ENCODE measurements around the gene ELAVL1.
"Not testable (repeated sequence)": the region's sequence is repeated elsewhere in the genome, so short reads cannot be mapped to it uniquely, and the experiment has no call there.

The ELAVL1 gene

DNA sequence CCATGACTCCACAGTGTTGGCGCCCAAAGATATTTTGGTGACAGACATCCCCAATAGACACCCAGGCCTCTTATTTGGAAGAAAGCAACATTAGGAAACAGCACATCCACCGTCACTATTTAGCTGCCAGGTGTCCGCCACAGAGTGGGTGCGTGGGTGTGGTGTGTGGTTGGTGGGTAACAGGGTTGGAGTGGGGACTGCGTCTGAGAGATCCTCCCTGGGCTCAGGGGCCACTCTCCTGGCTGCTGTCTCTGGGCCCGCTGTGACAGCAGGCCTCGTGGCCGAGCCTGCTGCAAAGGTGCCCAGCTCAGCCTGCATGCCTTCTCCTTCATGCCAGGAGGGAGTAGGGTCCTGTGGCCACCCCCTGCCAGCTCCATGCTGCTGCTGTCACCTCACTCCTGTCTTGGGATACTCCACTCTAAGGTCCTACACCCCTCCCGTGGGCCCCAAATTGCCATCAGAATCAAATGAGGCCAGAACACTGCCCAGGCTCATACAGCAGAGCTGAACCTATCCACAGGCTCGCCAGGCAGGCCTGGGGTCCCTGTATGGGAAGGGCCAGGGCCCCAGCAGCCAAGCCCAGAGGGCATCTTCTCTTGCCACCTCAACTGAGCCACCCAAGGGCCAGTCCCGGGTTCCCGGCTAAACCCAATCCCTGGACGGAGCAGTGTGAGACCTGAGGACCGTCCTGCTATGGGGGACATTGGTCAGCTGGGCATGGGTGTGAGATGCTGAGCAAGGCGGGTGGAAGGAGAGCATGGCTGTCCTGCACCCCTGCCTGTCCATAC lies 37.2 kb downstream of the ELAVL1 start:
- DNase-seq = no peak

DNA sequence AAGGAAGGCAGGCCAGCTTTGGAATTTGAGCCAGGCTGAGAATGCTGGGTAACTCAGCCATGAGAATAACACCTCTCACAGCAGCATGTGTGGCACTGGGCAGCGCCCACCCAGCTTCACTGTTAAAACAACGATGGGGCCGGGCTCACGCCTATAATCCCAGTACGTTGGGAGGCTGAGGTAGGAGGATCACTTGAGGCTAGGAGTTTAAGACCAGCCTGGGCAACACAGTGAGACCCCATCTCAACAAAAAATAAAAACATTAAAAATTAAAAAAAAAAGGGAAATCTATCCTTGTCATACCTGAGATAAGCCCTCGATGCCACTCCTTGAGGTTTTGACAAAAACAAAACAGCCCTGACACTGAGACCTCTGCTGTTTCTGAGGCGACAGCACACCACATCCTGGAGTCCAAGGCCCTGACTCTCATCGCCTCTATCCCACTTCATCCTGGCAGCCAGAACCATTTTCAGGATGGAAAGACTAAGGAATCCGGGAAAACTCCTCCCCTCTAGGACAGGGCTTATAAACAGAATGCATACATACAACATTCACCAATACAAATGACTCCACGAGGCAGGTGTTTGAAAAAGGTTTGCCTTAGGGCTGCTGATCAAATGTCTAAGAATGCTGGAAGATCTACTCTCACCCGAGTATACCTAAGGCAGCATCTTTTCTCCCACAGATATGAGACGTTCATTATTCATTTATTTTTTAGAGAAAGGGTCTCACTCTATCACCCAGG lies 39.3 kb downstream of the ELAVL1 start:
- DNase-seq = no peak

DNA sequence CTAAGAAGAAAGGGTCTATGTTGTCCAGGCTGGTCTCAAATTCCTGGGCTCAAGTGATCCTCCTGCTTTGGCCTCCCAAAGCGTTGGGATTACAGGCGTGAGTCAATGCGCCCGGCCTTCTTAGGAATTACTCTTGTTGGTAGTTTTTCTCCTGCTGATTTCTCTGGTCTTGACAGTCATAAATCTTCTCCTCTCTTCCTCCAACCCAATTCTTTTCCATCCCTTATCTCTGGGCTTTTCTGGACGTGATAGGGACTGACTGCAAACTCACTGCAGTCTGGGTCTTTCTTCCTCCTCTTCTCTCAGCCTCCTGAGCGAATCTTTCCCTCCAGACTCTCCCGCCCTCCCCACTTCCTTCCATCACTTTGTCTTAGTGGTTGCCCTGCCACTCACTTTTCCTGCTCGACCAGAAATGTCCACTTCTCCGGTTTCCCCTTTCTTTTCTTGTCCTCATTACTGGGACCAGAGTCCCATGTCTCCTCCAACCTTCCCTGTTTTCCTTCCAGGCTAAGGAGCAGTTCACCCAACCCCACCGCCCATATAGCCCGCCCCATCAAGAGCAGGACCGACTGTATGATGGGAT lies 40.1 kb downstream of the ELAVL1 start:
- DNase-seq = no peak

DNA sequence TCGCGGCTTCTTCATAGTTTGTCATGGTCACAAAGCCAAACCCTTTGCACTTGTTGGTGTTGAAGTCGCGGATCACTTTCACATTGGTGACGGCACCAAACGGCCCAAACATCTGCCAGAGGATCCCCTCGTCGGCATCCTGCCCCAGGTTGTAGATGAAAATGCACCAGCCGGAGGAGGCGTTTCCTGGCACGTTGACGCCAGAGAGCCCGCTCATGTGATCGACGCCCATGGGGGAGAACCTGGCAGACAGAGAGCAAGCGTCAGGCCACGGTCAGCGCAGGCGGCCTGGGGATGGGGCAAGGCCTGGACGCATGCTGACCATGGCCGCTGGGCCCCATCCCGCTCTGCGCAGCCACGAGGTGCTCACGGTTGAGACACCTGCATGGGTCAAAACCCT lies 41.9 kb downstream of the ELAVL1 start:
- DNase-seq = no peak

DNA sequence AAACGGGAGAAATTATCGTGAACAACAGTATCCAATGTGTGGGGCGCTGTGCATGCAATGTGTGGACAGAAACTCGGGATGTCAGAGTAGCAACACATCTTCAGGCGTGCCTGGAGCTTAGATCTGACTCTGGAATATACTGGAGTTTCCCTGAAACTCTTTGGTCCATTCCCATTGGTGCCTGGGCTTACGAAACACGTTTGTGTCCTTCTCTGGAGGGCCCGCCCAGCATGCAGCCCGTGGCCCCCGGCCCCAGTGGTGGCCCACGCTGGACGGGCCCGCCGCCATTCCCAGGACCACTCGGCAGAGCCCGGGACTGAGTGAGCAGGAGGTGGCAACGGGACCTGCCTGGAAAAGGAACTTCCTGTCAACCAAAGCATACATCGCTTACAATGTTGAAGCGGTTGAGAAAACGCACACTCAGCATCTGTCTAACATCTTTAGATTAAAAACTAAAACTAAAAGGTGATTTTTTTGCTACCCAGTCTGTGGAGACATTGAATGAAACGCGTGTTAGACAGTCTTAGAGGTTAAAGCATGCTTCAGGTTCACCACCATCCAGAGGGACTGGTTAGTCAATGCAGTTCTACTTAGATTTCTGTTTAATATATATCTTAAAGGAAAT lies 42.7 kb downstream of the ELAVL1 start:
- DNase-seq = no peak

DNA sequence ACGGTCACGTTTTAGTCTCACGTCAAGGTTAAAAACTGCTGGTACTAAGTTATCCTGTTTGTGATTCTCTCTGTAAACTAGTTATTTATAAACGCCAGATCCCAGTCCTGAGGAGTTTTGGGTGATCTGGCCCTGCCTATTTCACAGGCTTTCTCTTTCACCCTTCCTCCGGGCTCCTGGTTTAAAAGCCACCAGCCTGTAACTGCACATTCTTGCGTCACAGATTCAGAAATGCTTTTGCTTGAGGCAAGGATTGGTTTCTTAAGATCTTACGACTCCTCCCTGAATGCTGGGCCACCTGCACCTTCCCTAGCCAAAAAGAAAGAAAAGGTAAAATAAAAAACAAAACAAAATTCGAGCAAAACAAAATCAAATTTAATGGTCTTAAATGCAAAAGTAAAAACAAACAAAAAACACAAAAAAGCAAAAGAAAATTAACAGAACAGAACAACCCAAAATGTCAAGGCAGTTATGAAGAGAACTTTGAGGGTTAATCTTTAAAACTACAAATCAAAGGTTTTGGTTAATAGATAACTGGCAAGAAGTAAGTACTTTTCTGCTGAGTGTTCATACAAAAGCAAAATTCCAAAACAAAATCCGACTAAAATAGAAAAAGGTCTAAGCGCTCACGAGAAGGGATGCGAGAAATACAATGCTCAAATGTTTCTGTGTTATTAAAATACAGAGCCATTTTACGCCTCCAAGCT lies 43.4 kb downstream of the ELAVL1 start:
- DNase-seq = no peak

DNA sequence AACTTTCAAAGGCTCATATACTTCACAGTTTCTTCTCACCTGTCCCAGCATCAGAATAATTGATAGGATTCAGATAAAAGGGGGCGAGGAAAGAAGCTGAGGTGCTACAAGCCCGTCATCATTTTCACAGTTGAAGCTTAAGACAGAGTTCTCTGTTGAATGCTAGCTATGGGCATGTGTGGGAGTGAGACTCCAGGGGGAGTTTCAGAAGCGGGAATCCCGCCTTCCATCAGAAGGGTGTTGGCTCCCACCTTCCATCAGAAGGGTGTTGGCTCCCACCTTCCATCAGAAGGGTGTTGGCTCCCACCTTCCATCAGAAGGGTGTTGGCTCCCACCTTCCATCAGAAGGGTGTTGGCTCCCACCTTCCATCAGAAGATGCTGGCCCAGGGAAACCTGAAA lies 44.4 kb downstream of the ELAVL1 start:
- DNase-seq = not testable (repeated sequence)

DNA sequence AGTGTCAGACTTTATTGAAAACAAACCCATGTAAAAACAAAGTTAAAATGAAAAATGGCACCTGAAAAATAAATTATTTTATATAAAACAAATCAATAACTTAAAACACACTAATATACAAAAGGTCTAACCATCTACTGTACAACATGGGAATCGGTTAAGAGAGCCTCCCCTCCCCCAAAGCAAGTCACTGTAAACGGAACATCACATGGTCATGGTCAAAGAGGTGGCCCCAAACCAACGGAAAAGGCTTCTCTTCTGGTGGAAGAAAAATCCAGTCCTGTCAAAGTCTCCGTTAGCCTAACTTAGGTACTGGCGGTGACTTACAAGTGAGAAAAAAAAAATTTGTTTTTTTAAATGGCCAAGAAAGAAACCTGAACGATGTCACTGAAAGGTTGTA lies 46.2 kb downstream of the ELAVL1 start:
- no peak for DNase-seq

DNA sequence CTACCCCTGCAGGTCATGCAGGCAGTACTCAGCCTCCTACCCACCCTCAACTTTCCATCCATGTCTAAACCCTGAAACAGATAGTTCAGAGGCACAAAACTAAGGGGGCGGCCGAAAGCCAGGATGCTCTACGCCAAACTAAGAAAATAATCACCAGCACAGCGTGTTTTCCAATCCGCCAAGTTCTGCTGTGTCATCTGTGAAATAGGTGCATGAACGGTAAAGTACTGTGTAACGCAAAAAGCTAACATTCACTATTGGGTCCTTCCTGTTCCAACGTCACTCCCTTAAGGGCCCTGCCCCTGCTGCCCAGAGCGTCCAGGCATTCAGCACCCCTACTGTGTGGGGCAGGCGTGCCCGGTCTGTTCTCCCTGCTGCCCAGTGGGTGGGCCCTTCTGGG lies 49.7 kb downstream of the ELAVL1 start:
- no peak for DNase-seq

DNA sequence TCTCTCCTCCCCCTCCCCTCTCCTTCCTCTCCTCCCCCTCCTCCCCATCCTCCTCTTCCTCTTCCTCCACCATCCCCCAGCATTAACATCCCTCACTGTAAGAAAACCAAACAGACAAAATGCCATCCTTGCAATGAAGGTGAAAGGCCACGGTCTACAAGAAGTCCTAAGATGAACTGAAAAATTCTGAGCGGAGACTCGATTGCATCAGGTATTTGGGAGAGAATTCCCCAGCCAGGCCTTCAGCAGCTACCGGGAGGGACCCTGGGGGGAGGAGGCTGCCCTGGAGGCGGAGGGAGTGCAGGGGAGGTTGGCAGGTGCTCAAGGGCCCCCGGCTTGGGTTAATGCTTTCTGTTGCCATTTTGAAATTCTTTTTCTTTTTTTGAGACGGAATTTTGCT lies 51.9 kb downstream of the ELAVL1 start:
- DNase-seq = no peak

DNA sequence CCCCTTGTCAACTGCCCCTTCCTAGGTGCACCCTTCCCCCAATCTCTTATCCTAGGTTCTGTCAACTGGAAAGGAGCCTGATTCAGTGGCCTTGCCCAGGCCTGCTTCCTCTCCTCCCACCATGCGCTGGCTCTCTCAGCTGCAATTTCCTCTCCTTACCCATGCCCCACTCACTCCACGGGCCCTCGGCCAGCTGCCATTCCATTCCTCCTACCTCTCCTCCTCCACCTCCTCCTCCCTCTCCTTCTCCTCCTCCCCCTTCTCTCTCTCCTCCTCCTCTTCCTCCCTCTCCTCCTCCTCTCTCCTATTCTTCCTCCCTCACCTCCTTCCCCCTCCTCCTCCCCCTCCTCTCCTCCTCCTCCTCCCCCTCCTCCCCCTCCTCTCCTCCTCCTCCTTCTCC lies 52.4 kb downstream of the ELAVL1 start:
- no peak for DNase-seq

DNA sequence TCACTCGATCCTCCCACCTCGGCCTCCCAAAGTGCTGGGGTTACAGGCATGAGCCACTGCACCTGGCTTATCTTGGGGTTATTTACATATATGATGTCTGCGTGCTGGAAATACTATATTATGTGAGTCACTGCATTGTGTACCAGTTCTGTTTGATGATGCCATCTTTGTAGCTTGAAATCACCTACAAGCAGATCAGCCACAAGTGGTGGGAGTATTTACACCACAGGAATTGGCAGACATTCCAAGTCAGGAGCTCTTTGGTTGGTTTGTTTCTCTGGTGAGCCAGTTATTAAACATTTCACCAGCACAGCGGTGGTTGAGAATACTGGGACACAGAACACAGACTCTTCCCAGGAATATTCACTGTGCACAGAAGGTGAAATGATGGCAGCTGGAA lies 57.5 kb downstream of the ELAVL1 start:
- DNase-seq = no peak

DNA sequence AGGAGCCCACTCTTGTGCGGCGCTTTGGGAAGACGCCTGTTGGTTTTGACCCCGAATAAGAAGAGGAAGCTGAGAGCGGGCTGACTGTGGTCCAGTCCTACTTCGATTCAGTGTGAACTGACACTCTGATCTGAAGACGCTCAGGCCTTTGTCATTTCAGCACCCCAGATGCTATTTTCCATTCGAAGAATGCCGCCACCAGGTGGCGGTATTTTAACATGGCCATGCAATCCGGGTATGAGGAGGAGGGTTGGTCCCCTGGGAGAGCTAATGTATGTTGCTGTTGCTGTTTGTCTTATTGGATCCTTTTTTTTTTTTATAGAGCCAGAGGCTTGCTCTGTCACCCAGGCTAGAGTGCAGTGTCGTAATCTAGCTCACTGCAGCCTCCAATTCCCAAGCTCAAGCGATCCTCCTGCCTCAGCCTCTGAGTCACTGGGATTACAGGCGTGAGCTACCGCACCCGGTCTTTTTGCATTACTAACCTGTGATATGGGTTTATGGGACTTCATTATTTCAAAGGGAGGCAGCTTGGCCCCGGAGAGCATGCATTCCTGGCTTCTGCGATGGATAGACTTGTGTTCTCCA lies 61.2 kb downstream of the ELAVL1 start:
- peak; percentile 95 for DNase-seq

DNA sequence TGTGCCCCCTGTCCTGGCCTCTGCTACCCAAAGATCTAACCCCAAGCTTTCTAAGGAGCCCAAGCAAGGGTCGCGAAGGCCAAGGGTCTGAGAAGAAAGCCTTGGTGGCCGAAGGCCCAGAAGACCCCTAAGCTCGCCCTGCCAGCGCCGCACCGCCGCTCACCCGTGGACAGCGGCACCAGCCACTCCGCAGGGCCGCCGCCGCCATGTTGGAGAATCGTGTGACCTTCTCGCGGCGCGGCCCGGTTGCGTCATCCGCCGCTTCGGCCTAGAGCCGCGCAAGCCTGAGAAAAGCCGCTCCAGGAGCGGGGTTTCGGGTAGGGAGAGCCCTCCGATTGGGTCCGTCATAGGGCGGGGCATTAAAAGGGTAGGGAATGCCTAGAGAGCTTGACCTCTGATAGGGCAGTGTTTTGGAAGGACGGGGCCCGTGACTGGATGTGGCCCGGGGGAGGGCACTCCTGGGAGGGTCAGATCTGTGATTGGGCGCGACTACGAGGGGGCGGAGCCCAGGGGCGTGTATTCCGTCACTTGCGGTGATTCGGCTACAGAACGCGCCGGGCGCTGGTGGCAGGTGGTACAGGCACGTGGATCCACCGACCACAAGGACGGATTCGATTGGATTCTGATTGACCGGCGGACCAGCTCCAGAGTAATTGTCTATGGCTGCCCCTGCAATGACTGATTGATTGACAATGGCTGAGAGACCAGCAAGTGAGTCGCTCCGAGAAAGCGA lies 61.8 kb downstream of the ELAVL1 start, which contains the start of gene TIMM44:
TSS of gene TIMM44 (minus strand) at position 223 of the 733 bp plus-strand sequence. CDS start at position 208, 15 bp downstream.
- peak; percentile 98 for DNase-seq

DNA sequence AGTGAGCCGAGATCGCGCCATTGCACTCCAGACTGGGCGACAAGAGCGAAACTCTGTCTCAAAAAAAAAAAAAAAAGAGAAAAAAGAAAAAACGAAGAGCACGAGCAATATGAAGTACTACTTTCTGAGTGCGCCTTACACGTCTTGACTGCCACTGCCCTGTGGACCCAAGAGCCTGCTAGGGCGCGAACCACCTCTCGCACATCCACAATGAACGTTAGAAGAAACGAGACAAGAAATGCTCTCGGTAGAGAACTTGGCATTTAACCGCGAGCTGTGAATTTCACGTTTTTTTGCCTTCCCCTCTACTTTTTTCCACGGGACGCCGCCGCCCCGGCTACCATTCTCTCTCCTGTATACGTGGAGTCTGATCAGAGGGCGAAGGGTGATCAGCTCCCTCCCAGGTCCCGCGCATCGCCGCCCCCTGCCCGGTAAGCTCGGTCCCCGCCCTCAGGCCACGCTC lies 62.4 kb downstream of the ELAVL1 start:
- no peak for DNase-seq

DNA sequence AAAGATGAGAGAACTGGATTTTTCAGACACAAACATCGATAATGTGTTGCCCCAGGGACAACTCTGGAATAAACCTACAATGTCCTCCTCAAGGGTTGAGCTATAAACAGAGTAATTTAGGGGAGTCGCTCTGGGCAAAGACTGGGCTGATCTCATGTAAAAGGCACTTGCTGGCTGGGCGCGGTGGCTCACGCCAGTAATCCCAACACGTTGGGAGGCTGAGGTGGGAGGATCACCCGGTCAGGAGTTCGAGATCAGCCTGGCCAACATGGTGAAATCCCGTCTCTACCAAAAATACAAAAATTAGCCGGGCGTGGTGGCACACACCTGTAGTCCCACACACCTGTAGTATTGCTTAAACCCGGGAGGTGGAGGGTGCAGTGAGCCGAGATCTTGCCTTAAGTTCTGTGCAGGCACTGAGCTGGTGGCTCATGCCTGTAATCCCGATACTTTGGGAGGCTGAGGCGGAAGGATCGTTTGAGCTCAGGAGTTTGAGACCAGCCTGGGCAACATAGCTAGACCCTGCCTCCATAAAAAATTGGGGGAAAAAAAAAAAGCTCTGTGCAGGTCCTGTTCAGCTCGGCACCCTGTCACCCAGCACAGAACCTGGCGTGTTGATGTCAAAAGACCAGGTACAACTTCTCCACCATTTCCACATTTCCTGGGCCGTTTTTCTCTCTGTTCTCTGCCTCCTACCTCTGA lies 63.4 kb downstream of the ELAVL1 start:
- no peak for DNase-seq

DNA sequence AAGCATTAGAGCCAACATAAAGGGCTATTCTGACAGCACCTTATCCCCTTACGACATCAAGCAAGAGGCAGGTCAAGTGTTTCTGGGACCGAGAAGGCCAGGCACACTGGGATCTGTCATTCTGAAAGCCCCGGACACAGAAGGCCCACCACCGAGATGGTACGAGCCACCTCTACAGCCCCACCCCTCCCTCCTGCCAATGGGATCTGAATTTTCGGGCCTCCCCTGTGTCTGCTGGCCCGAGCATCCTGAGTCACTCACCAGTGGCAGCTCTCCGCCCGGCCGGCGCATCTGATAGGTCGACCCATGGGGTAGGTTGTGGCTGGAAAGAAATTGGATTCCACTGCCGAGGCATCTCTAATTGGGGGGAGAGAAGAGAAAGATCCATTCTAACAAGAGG lies 64.6 kb downstream of the ELAVL1 start:
- DNase-seq = no peak

DNA sequence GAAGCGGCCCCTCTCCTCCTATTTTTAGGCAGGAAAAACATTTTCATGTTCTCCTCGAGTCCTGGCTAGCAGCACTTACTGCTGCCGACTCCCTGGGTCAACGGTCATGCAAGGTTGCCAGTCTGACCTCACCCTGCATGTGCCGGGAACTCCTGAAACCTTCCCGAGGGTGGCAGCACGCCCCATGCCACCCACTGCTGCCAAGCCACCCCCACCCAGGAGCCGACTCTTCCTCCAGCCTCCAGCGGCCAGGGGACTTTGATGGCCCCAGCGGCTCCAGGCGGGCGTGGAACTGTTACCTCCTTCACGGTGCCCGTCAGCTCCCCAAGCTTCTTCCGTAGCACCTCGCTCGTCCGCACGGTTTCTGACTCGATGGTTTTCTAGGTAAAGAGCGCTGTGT lies 70.7 kb downstream of the ELAVL1 start:
- no peak for DNase-seq

DNA sequence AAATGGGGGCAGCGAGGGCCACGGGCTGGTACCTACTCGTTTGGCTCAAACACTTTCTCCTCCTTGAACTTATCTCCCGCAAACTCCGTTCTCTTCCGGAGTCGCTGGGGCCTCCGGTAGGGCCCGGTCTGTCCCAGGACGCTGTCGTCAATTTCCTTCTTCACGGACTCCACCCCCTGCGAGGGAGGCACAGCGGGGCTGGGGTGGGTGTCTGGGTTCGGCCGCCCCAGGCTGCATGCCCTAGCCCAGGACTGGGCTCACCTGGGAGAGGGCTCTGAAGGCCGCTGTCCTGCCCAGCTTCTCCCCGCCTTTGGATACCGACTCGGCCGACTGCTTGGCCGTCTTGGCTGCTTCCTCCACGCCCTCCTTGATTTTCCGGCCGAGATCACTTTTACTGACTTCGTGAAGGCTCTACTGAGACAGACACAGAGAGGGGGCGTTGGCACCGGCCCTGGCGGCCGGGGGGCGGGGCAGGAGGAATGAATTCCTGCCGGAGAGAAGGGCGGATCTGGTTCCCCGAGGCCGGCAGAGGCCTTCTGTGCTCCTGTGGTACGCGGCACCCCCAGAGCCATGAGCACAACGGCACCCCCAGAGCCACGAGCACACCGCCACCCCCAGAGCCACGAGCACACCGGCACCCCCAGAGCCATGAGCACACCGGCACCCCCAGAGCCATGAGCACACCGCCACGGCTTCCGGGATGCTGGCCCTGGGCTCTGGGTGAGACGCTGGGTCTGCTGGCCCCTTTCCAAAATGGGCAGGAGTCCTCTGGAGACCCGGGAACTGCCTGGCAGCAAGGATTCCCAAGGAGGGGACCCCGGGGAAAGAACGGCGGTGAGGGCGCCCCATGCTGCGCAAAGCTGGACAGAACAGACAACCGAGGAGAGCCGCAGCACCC lies 71.4 kb downstream of the ELAVL1 start:
- DNase-seq = no peak

DNA sequence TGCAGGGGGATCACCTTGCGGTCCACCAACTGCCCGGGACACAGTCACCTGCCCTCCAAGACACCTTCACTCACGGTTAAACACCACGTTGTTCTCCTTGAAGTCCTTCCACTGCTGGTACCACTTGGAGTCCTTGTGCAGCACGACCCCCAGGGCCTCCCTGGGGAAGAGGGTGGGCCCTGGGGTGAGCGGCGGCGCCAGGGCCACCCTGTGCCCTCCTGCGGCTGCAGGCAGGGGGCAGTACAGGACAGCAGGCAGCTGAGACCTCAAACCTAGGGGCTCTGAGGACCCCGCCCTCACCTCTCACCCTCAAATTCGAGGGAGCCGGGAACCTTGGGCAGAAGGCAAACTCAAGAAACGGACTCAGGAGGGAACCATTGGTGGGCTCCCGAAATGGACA lies 72.0 kb downstream of the ELAVL1 start:
- no peak for DNase-seq

All from NCI-H1694 (cell line).